GM12878 (cell line): ENCODE results near the gene STK11. TPM values are rescaled to one million over a fixed set of nuclear protein-coding genes. Genes with fewer than 3 reads are reported as not detected.

Experiments
- CBFB ChIP-seq: IDR thresholded peaks from 2 replicates; pipeline ENCODE4 v1.6.1; 2016; ENCODE audit warnings: antibody characterized with exemption, low read depth
- E4F1 ChIP-seq: fragments of 450-650 bp; IDR thresholded peaks from 2 replicates; pipeline ENCODE4 v1.6.1; 2018; ENCODE audit warnings: borderline replicate concordance, mild to moderate bottlenecking; ENCODE audit not compliant: partially characterized antibody
- HCFC1 ChIP-seq: fragments of 150-350 bp; IDR thresholded peaks from 2 replicates; pipeline ENCODE4 v1.6.1; 2014; ENCODE audit warnings: low read length
- KAT2A ChIP-seq: conservative IDR thresholded peaks from 2 replicates; pipeline ENCODE4 v1.6.1; 2011; ENCODE audit warnings: low read depth, low read length; ENCODE audit not compliant: control insufficient read depth
- KLF5 ChIP-seq: fragments of 450-650 bp; IDR thresholded peaks from 2 replicates; pipeline ENCODE4 v1.6.1; 2014; ENCODE audit warnings: mild to moderate bottlenecking; ENCODE audit not compliant: partially characterized antibody
- MYB ChIP-seq: fragments of 150-350 bp; IDR thresholded peaks from 2 replicates; pipeline ENCODE4 v1.6.1; 2014; ENCODE audit warnings: mild to moderate bottlenecking, low read depth, low read length, borderline replicate concordance
- MYC ChIP-seq: IDR thresholded peaks from 2 replicates; pipeline ENCODE4 v1.6.1; 2011; ENCODE audit warnings: mild to moderate bottlenecking, low read length, moderate library complexity, inconsistent platforms; ENCODE audit not compliant: insufficient read depth, insufficient replicate concordance, insufficient read length, severe bottlenecking
- NKRF ChIP-seq: fragments of 450-650 bp; conservative IDR thresholded peaks from 2 replicates; pipeline ENCODE4 v1.6.1; 2017; ENCODE audit warnings: mild to moderate bottlenecking, moderate library complexity
- RB1 ChIP-seq: fragments of 450-650 bp; formaldehyde crosslinking; IDR thresholded peaks from 2 replicates; pipeline ENCODE4 v1.6.1; 2017; ENCODE audit warnings: mild to moderate bottlenecking, borderline replicate concordance
- REST ChIP-seq: IDR thresholded peaks from 2 replicates; pipeline ENCODE4 v1.6.1; 2012; ENCODE audit warnings: mild to moderate bottlenecking, low read depth, low read length
- SKIL ChIP-seq: fragments of 450-650 bp; IDR thresholded peaks from 2 replicates; pipeline ENCODE4 v1.6.1; 2017; ENCODE audit warnings: mild to moderate bottlenecking, low read depth, inconsistent platforms; ENCODE audit not compliant: poor library complexity, severe bottlenecking
- STAT1 ChIP-seq: fragments of 450-650 bp; conservative IDR thresholded peaks from 2 replicates; pipeline ENCODE4 v1.6.1; 2014; ENCODE audit warnings: antibody characterized with exemption, mild to moderate bottlenecking
- STAT3 ChIP-seq: IDR thresholded peaks from 2 replicates; pipeline ENCODE4 v1.6.1; 2011; ENCODE audit warnings: low read depth, low read length, improper control_type of control experiment
- TARDBP ChIP-seq: IDR thresholded peaks from 2 replicates; pipeline ENCODE4 v1.6.1; 2016; ENCODE audit warnings: borderline replicate concordance
- ZBED1 ChIP-seq: IDR thresholded peaks from 2 replicates; pipeline ENCODE4 v1.6.1; 2016; ENCODE audit warnings: borderline replicate concordance
- ZBTB33 ChIP-seq: fragments of 450-650 bp; IDR thresholded peaks from 2 replicates; pipeline ENCODE4 v1.6.1; 2017; ENCODE audit warnings: mild to moderate bottlenecking
- ZNF622 ChIP-seq: fragments of 450-650 bp; IDR thresholded peaks from 2 replicates; pipeline ENCODE4 v1.6.1; 2017; ENCODE audit warnings: mild to moderate bottlenecking, inconsistent platforms
- polyA plus RNA-seq, 11 experiments: library from polyadenylated mRNA; depleted of rRNA in 4 of 11; unstranded in 6 of 11; stranded (reverse) in 5 of 11; fragments of >200 nt; fragmentation: Nextera tagmentation in 4 of 11; fragmentation: Illumina TruSeq in 1 of 11; extraction: Ambion mirVana in 4 of 11; extraction: Trizol in 1 of 11; gene quantifications; 1 replicate in 1 of 11; 2 replicates in 10 of 11; pipeline versions ENCODE4 v1.2.1 to v1.2.3, GENCODE V29; 2011 to 2016; ENCODE audit warnings: inconsistent platforms in 2 of 11, missing spikeins in 2 of 11, low read depth in 1 of 11
- total RNA-seq, 4 experiments: library from RNA; depleted of rRNA in 3 of 4; stranded (reverse); fragments of >200 nt in 3 of 4; fragmentation: Illumina TruSeq in 1 of 4; extraction: Trizol in 1 of 4; gene quantifications; 2 replicates each; pipeline versions ENCODE4 v1.2.1 to v1.2.3, GENCODE V29; 2013 to 2021

STK11 gene
- total and polyA plus RNA-seq, 10 of the 15 experiments (the other 5 are each of a cell fraction or from before 2014, with no cell fraction given), result 0.33 to 71.0 (median 23.8) TPM

- no peak for TF ChIP-seq SKIL
- no peak for TF ChIP-seq ZNF622
- TF ChIP-seq TARDBP, result no peak
- TF ChIP-seq KAT2A, result no peak
- TF ChIP-seq HCFC1, result no peak
- TF ChIP-seq RB1, result no peak
- no peak for TF ChIP-seq STAT1
- no peak; the same call in 1 of the 2 replicates for TF ChIP-seq ZBED1
- TF ChIP-seq ZBTB33, result no peak
- TF ChIP-seq KLF5, result no peak
- TF ChIP-seq NKRF, result peak; percentile 37; the same call in 1 of the 2 replicates
- no peak for TF ChIP-seq CBFB
- TF ChIP-seq STAT3, result no peak
- no peak for TF ChIP-seq E4F1
- TF ChIP-seq MYC, result no peak
- no peak for TF ChIP-seq MYB
- TF ChIP-seq REST, result no peak
Measured at GRCh38 chr19:1259876-1260748, 54.5 kb downstream of the STK11 start (continued).
